GM23338 (cell line): Measurements from ENCODE around the gene C16orf82. TPM values are rescaled to one million over a fixed set of nuclear protein-coding genes. Genes with fewer than 3 reads are reported as not detected.
"Not testable (repeated sequence)": the region's sequence is repeated elsewhere in the genome, so short reads cannot be mapped to it uniquely, and the experiment has no call there.

Source experiments
- ATAC-seq: fragments of 200-7000 bp; cut with Tn5 transposase; 3 replicates; pipeline ENCODE4 v1.9.1; 2020
- DNase-seq: peaks from one replicate; pipeline ENCODE4 v3.0.0-alpha.2; 2015; ENCODE audit warnings: low spot score
- H2AFZ ChIP-seq: fragments of 200-600 bp; sonication (generic); 2 replicates; pipeline ENCODE4 v1.8.0; 2016; ENCODE audit warnings: antibody characterized with exemption, mild to moderate bottlenecking, moderate library complexity
- H3F3A ChIP-seq: fragments of 200-600 bp; sonication (generic); replicated peaks from 2 replicates; pipeline ENCODE4 v1.8.0; 2017; ENCODE audit warnings: antibody characterized with exemption, mixed run types, low read depth
- H3K27ac ChIP-seq: fragments of 200-600 bp; sonication (generic); 2 replicates; pipeline ENCODE4 v1.6.1; 2016; ENCODE audit warnings: low read depth
- H3K27me3 ChIP-seq: fragments of 200-600 bp; sonication (generic); 2 replicates; pipeline ENCODE4 v1.8.0; 2016; ENCODE audit warnings: mild to moderate bottlenecking, mixed run types, moderate library complexity; ENCODE audit not compliant: insufficient read depth
- H3K36me3 ChIP-seq: fragments of 200-600 bp; sonication (generic); 2 replicates; pipeline ENCODE4 v1.8.0; 2016; ENCODE audit warnings: mild to moderate bottlenecking; ENCODE audit not compliant: insufficient read depth
- H3K4me1 ChIP-seq: fragments of 200-600 bp; sonication (generic); 2 replicates; pipeline ENCODE4 v1.8.0; 2016; ENCODE audit warnings: mild to moderate bottlenecking, moderate library complexity; ENCODE audit not compliant: insufficient read depth
- H3K4me2 ChIP-seq: fragments of 200-600 bp; sonication (generic); 2 replicates; pipeline ENCODE4 v1.7.1; 2017; ENCODE audit warnings: mixed run types
- H3K4me3 ChIP-seq: fragments of 200-600 bp; sonication (generic); 2 replicates; pipeline ENCODE4 v1.6.1; 2016; ENCODE audit warnings: mixed run types
- H3K79me2 ChIP-seq: fragments of 200-600 bp; sonication (generic); replicated peaks from 2 replicates; pipeline ENCODE4 v1.8.0; 2017; ENCODE audit warnings: mild to moderate bottlenecking; ENCODE audit not compliant: insufficient read depth
- H3K9me2 ChIP-seq: fragments of 200-600 bp; sonication (generic); 2 replicates; pipeline ENCODE4 v1.8.0; 2017; ENCODE audit not compliant: insufficient read depth
- H4K20me1 ChIP-seq: fragments of 200-600 bp; sonication (generic); replicated peaks from 2 replicates; pipeline ENCODE4 v1.8.0; 2017; ENCODE audit warnings: mild to moderate bottlenecking; ENCODE audit not compliant: insufficient read depth
- H3K27ac Mint-ChIP-seq: 2 replicates; pipeline ENCODE4 v1.8.0; 2020; ENCODE audit warnings: inconsistent platforms, mild to moderate bottlenecking, moderate library complexity, mixed read lengths
- H3K27me3 Mint-ChIP-seq: 3 replicates; pipeline ENCODE4 v1.8.0; 2022; ENCODE audit warnings: low read depth, mild to moderate bottlenecking, moderate library complexity, mixed read lengths, inconsistent platforms; ENCODE audit not compliant: insufficient read depth, poor library complexity
- H3K36me3 Mint-ChIP-seq: 3 replicates; pipeline ENCODE4 v1.8.0; 2021; ENCODE audit warnings: low read depth, mild to moderate bottlenecking, inconsistent platforms, moderate library complexity, mixed read lengths
- H3K4me1 Mint-ChIP-seq: 3 replicates; pipeline ENCODE4 v1.8.0; 2020; ENCODE audit warnings: mild to moderate bottlenecking, inconsistent platforms, mixed read lengths
- H3K4me3 Mint-ChIP-seq: 3 replicates; pipeline ENCODE4 v1.8.0; 2021; ENCODE audit warnings: moderate library complexity, mild to moderate bottlenecking, inconsistent platforms, mixed read lengths
- H3K9me3 Mint-ChIP-seq: 3 replicates; pipeline ENCODE4 v1.8.0; 2020; ENCODE audit warnings: moderate library complexity, mild to moderate bottlenecking, inconsistent platforms, mixed read lengths
- CTCF ChIP-seq, 2 experiments: fragments of 200-600 bp in 1 of 2; sonication (generic) in 1 of 2; conservative IDR thresholded peaks; 2 replicates each; pipeline versions ENCODE4 v1.5.1 to v1.6.1; 2016 to 2017; ENCODE audit warnings: antibody characterized with exemption in 2 of 2, low read depth in 2 of 2, mild to moderate bottlenecking in 2 of 2, moderate library complexity in 1 of 2
- ZNF114 ChIP-seq: fragments of 250-450 bp; sonication (Bioruptor Pico); IDR thresholded peaks from 2 replicates; pipeline ENCODE4 v1.5.0; 2020; ENCODE audit warnings: mild to moderate bottlenecking, moderate library complexity
- ZNF462 ChIP-seq: fragments of 250-450 bp; sonication (Bioruptor Pico); IDR thresholded peaks from 2 replicates; pipeline ENCODE4 v1.5.0; 2020; ENCODE audit warnings: mild to moderate bottlenecking, moderate library complexity
- polyA plus RNA-seq: library from polyadenylated mRNA; unstranded; fragments of >200 nt; fragmentation: Nextera tagmentation; extraction: Ambion mirVana; gene quantifications from 2 replicates; pipeline ENCODE4 v1.2.1, GENCODE V29; 2016
- total RNA-seq: library from RNA; depleted of rRNA; stranded (reverse); fragments of >200 nt; shearing (Covaris generic); gene quantifications from 2 replicates; pipeline ENCODE4 v1.2.3, GENCODE V29; 2014

Gene C16orf82
- total and polyA plus RNA-seq, 2 experiments from 2014 or later, result not detected

- peaks cover 11% of the 10 kb centered on the region; the same call in 2 of the 3 replicates for H3K36me3 Mint-ChIP-seq
- H3K27ac Mint-ChIP-seq, result no peak overlapping the region
- peaks cover 78% of the 10 kb centered on the region for H3K9me3 Mint-ChIP-seq
- peaks cover 12% of the 10 kb centered on the region for H3K4me1 Mint-ChIP-seq
- peak; percentile 17 to 43; a peak in 2 of 4 replicates for TF ChIP-seq CTCF (conservative IDR thresholded peaks at IDR 0.05; ENCODE audit: low read depth in 2 of 2)
- no peak for TF ChIP-seq ZNF114
- TF ChIP-seq ZNF462 (CRISPR knock-in tag), result no peak
- H3K4me2 ChIP-seq, result no peak overlapping the region
- no peak overlapping the region for H3K27ac ChIP-seq
- DNase-seq (peak; percentile 45), ATAC-seq (peak; percentile 51)
- no peaks in the 10 kb centered on the region for H3K79me2 ChIP-seq
- no peaks in the 10 kb centered on the region for H4K20me1 ChIP-seq
- H3K4me3 ChIP-seq, result no peak overlapping the region
- no peaks in the 10 kb centered on the region for H3K27me3 ChIP-seq
- no peaks in the 10 kb centered on the region for H3K36me3 ChIP-seq
- H3F3A ChIP-seq, result no peaks in the 10 kb centered on the region
- H3K4me1 ChIP-seq, result peaks cover 15% of the 10 kb centered on the region
- H3K27me3 Mint-ChIP-seq, result peaks cover 5% of the 10 kb centered on the region
- H3K4me3 Mint-ChIP-seq, result no peak overlapping the region
- peak overlapping the region; percentile 72 for H2AFZ ChIP-seq
- no peaks in the 10 kb centered on the region for H3K9me2 ChIP-seq
Observed at GRCh38 chr16:27085182-27085581, 18.5 kb downstream of the C16orf82 start.

GRCh38 chr16:27086031-27086430 is 19.3 kb downstream of the C16orf82 start:
- ATAC-seq, H3K4me1 Mint-ChIP-seq, H3K4me2 ChIP-seq, H3K27me3 Mint-ChIP-seq, H3K4me3 Mint-ChIP-seq, H3K36me3 ChIP-seq, H3F3A ChIP-seq, H3K9me2 ChIP-seq, H3K27ac ChIP-seq, H2AFZ ChIP-seq, DNase-seq, H4K20me1 ChIP-seq, H3K79me2 ChIP-seq, H3K4me3 ChIP-seq, H3K27me3 ChIP-seq, H3K27ac Mint-ChIP-seq: not testable (repeated sequence)
- peaks cover 14% of the 10 kb centered on the region for H3K4me1 ChIP-seq
- Mint-ChIP-seq H3K36me3 (peaks cover 11% of the 10 kb centered on the region; the same call in 2 of the 3 replicates), H3K9me3 (peaks cover 79% of the 10 kb centered on the region)
